C1 segment of cervical spinal cord (tissue), 14 donors: ENCODE data around the gene TELO2.

Source experiments
- DNase-seq, 14 donors: peaks; one replicate each; lab custom pipeline; 2025; lab: John Stamatoyannopoulos, UW

Gene TELO2

GRCh38 chr16:1518626-1519135 is 25.5 kb downstream of the TELO2 start:
- DNase-seq, result no peak

- no peak for DNase-seq
Measured at GRCh38 chr16:1519831-1520230, 26.7 kb downstream of the TELO2 start.

GRCh38 chr16:1520461-1520860 is 27.3 kb downstream of the TELO2 start:
- no peak for DNase-seq

GRCh38 chr16:1523581-1524245 is 30.6 kb downstream of the TELO2 start:
- no peak for DNase-seq

GRCh38 chr16:1524366-1524765 is 31.2 kb downstream of the TELO2 start:
- DNase-seq, result no peak

GRCh38 chr16:1525871-1526607 is 32.9 kb downstream of the TELO2 start:
- DNase-seq, result no peak

GRCh38 chr16:1526608-1527555 is 33.7 kb downstream of the TELO2 start:
- DNase-seq, result no peak

- DNase-seq, result no peak
Measured at GRCh38 chr16:1527836-1528811, 35.0 kb downstream of the TELO2 start.

GRCh38 chr16:1528921-1529537 is 35.9 kb downstream of the TELO2 start:
- no peak for DNase-seq

GRCh38 chr16:1530349-1530882 is 37.3 kb downstream of the TELO2 start:
- DNase-seq, result no peak

- DNase-seq, result no peak
Measured at GRCh38 chr16:1530883-1531637, 37.9 kb downstream of the TELO2 start.

GRCh38 chr16:1531638-1531910 is 38.4 kb downstream of the TELO2 start:
- no peak for DNase-seq

- peak in 1 of 14 donors; percentile 33 for DNase-seq
Measured at GRCh38 chr16:1532081-1532760, 39.1 kb downstream of the TELO2 start.

- DNase-seq, result no peak
Measured at GRCh38 chr16:1532771-1533170, 39.6 kb downstream of the TELO2 start.

- DNase-seq, result no peak
Measured at GRCh38 chr16:1533443-1533951, 40.3 kb downstream of the TELO2 start, which contains the start of gene TMEM204. TSS of gene TMEM204 (plus strand) at chr16:1533666. CDS start at chr16:1534276, 610 bp downstream.

GRCh38 chr16:1534021-1535020 is 41.2 kb downstream of the TELO2 start:
- DNase-seq, result no peak
